Hepatocyte (in vitro differentiated cells): ENCODE data around the gene HES5.

Experiments used
- EZH2 ChIP-seq: fragments of 200-600 bp; sonication (generic); IDR thresholded peaks from 2 replicates; pipeline ENCODE4 v1.6.1; 2016; ENCODE audit warnings: antibody characterized with exemption, mild to moderate bottlenecking, borderline replicate concordance
- EZH2phosphoT487 ChIP-seq: fragments of 200-600 bp; sonication (generic); IDR thresholded peaks from one replicate; pipeline ENCODE4 v1.6.1; 2018; ENCODE audit warnings: antibody characterized with exemption, mild to moderate bottlenecking, low read depth, moderate library complexity; ENCODE audit not compliant: unreplicated experiment, severe bottlenecking
- TF ChIP-seq, protein P1 (sequence below): fragments of 200-600 bp; sonication (generic); IDR thresholded peaks from 2 replicates; pipeline ENCODE4 v1.5.1; 2016; ENCODE audit warnings: antibody characterized with exemption, mild to moderate bottlenecking; ENCODE audit not compliant: poor library complexity

DNA sequence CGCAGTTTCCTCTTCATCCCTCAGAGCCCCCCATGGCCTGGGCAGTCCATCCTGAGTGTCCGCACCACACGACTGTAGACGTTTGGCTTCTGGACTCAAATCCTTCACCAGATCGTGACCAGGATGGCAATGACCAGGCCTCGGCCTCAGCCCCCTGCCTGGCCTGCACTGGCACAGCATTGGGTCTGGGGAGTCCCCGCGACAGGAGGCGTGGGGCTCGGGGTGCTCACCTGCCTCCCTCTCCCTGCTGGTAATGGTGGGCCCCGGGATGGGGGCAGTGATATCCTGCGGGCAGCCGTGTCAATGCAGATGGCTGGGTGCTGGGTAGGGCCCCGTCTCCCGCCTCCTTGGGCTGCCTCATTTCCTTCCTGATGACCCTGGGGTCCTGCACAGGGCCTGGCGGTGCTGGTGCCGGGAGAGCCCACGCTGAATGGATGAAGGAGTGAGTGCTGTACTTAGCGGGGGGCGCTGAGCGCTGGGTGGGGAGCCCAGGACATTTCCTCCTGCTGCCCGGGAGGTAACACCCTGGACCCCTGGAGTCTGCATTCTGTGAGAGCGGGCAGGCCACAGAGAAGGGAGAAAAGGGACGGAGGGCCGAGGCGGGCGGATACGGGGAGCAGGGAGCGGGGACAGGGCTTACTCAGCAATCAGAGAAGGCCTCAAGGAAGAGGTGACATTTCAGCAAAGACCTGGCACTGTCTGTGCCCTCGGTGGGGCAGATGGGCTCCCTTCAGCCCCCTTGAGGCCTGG, 24.0 kb upstream of the HES5 start:
- TF ChIP-seq, protein P1, sequence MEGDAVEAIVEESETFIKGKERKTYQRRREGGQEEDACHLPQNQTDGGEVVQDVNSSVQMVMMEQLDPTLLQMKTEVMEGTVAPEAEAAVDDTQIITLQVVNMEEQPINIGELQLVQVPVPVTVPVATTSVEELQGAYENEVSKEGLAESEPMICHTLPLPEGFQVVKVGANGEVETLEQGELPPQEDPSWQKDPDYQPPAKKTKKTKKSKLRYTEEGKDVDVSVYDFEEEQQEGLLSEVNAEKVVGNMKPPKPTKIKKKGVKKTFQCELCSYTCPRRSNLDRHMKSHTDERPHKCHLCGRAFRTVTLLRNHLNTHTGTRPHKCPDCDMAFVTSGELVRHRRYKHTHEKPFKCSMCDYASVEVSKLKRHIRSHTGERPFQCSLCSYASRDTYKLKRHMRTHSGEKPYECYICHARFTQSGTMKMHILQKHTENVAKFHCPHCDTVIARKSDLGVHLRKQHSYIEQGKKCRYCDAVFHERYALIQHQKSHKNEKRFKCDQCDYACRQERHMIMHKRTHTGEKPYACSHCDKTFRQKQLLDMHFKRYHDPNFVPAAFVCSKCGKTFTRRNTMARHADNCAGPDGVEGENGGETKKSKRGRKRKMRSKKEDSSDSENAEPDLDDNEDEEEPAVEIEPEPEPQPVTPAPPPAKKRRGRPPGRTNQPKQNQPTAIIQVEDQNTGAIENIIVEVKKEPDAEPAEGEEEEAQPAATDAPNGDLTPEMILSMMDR: no peak
- TF ChIP-seq EZH2: no peak
- TF ChIP-seq EZH2phosphoT487: no peak
